Astrocyte (in vitro differentiated cells and primary cell): ENCODE data around the gene SLBP.

Experiments used
- EZH2 ChIP-seq: IDR thresholded peaks from 2 replicates; pipeline ENCODE4 v1.6.1; 2012; ENCODE audit warnings: mild to moderate bottlenecking, low read length, inconsistent platforms; ENCODE audit not compliant: insufficient read depth
- TF ChIP-seq, protein P1 (sequence below): IDR thresholded peaks from 2 replicates; pipeline ENCODE4 v1.5.1; 2011; ENCODE audit warnings: low read depth, mild to moderate bottlenecking, inconsistent platforms, low read length, moderate library complexity; ENCODE audit not compliant: insufficient read depth

GRCh38 chr4:1713003-1713851, 1.1 kb upstream of the SLBP start:
- TF ChIP-seq, protein P1, sequence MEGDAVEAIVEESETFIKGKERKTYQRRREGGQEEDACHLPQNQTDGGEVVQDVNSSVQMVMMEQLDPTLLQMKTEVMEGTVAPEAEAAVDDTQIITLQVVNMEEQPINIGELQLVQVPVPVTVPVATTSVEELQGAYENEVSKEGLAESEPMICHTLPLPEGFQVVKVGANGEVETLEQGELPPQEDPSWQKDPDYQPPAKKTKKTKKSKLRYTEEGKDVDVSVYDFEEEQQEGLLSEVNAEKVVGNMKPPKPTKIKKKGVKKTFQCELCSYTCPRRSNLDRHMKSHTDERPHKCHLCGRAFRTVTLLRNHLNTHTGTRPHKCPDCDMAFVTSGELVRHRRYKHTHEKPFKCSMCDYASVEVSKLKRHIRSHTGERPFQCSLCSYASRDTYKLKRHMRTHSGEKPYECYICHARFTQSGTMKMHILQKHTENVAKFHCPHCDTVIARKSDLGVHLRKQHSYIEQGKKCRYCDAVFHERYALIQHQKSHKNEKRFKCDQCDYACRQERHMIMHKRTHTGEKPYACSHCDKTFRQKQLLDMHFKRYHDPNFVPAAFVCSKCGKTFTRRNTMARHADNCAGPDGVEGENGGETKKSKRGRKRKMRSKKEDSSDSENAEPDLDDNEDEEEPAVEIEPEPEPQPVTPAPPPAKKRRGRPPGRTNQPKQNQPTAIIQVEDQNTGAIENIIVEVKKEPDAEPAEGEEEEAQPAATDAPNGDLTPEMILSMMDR = no peak
- TF ChIP-seq EZH2 = no peak
